CD4-positive, alpha-beta T cell (primary cell): ENCODE data around the gene GPR17. TPM values are rescaled to one million over a fixed set of nuclear protein-coding genes. Genes with fewer than 3 reads are reported as not detected.

Experiments
- ATAC-seq: fragments of 200-7000 bp; cut with Tn5 transposase; one replicate; pipeline ENCODE4 v1.10.0; 2022; ENCODE audit warnings: mild to moderate bottlenecking; ENCODE audit not compliant: poor library complexity
- CTCF ChIA-PET: fragments of 350-600 bp; sonication (Branson Sonifier 250); formaldehyde crosslinking; loops from one replicate; lab custom pipeline; 2021; ENCODE audit warnings: antibody characterized with exemption, inconsistent platforms; lab: Charles Lee
- POLR2A ChIA-PET: fragments of 350-600 bp; sonication (Branson Sonifier 250); formaldehyde crosslinking; loops from one replicate; lab custom pipeline; 2021; ENCODE audit warnings: antibody characterized with exemption, inconsistent platforms; lab: Charles Lee
- DNase-seq, 14 experiments: peaks; one replicate each; pipeline ENCODE4 v3.0.0-alpha.2; 2013 to 2020; ENCODE audit warnings: mixed read lengths in 2 of 14
- H3K27ac ChIP-seq, 2 donors: one replicate each; pipeline versions ENCODE4 v1.5.1 to v1.7.0; 2013; ENCODE audit warnings: low read length in 2 of 2, low read depth in 1 of 2, mild to moderate bottlenecking in 1 of 2
- H3K27me3 ChIP-seq, 2 experiments: 1 replicate in 1 of 2; 2 replicates in 1 of 2; pipeline versions ENCODE4 v1.6.1 to v1.7.0; 2013; ENCODE audit warnings: low read length in 2 of 2, control low read depth in 1 of 2, mild to moderate bottlenecking in 1 of 2, moderate library complexity in 1 of 2; ENCODE audit not compliant: insufficient read depth in 2 of 2, control insufficient read depth in 1 of 2
- H3K36me3 ChIP-seq: one replicate; pipeline ENCODE4 v1.6.1; 2013; ENCODE audit warnings: low read length, control low read depth; ENCODE audit not compliant: insufficient read depth
- H3K4me1 ChIP-seq: one replicate; pipeline ENCODE4 v1.6.1; 2013; ENCODE audit warnings: low read length, control low read depth; ENCODE audit not compliant: insufficient read depth
- H3K4me3 ChIP-seq: one replicate; pipeline ENCODE4 v1.5.1; 2013; ENCODE audit warnings: mild to moderate bottlenecking, low read length, moderate library complexity
- H3K9me3 ChIP-seq, 2 experiments: 1 replicate in 1 of 2; 2 replicates in 1 of 2; pipeline versions ENCODE4 v1.6.1 to v1.7.0; 2013; ENCODE audit warnings: low read length in 2 of 2, mild to moderate bottlenecking in 2 of 2, control low read depth in 1 of 2, moderate library complexity in 1 of 2; ENCODE audit not compliant: control insufficient read depth in 1 of 2, insufficient read depth in 1 of 2
- H3K27ac Mint-ChIP-seq: one replicate; pipeline ENCODE4 v1.8.0; 2020; ENCODE audit warnings: mixed read lengths
- H3K27me3 Mint-ChIP-seq: one replicate; pipeline ENCODE4 v1.8.0; 2021; ENCODE audit warnings: mixed read lengths
- H3K36me3 Mint-ChIP-seq: one replicate; pipeline ENCODE4 v1.8.0; 2021; ENCODE audit warnings: low read depth, mixed read lengths
- H3K4me1 Mint-ChIP-seq: one replicate; pipeline ENCODE4 v1.8.0; 2021; ENCODE audit warnings: low read depth, mixed read lengths
- H3K4me3 Mint-ChIP-seq: one replicate; pipeline ENCODE4 v1.8.0; 2020; ENCODE audit warnings: mild to moderate bottlenecking, mixed read lengths
- H3K9me3 Mint-ChIP-seq: one replicate; pipeline ENCODE4 v1.8.0; 2020; ENCODE audit warnings: mixed read lengths
- CTCF ChIP-seq: fragments of 200-600 bp; IDR thresholded peaks from one replicate; pipeline ENCODE4 v1.8.0; 2022; ENCODE audit warnings: antibody characterized with exemption, mild to moderate bottlenecking
- intact Hi-C, 2 experiments: fragments of 100-400 bp; cut with DNase I in 1 of 2; cut with micrococcal nuclease in 1 of 2; formaldehyde crosslinking; loops; one replicate each; pipeline versions ENCODE4 v1.15.1 to v1.9.0; 2023 to 2025; cut with DNase I, micrococcal nuclease
- total RNA-seq, 174 experiments: library from RNA in 2 of 174; stranded (reverse) in 2 of 174; gene quantifications; one replicate each; pipeline ENCODE4 v1.2.3 and lab custom pipeline; 2021 to 2026

The GPR17 gene
- total RNA-seq, 2 experiments from 2014 or later: not detected

- Histone ChIP-seq H3K27ac (no peak overlapping the region), H3K4me1 (peaks cover 69% of the 10 kb centered on the region), H3K27me3 (no peaks in the 10 kb centered on the region), H3K4me3 (no peak overlapping the region), H3K36me3 (no peaks in the 10 kb centered on the region), H3K9me3 (no peaks in the 10 kb centered on the region)
- peaks cover 51% of the 10 kb centered on the region for H3K4me1 Mint-ChIP-seq
- H3K36me3 Mint-ChIP-seq: no peaks in the 10 kb centered on the region
- H3K9me3 Mint-ChIP-seq: no peaks in the 10 kb centered on the region
- peak overlapping the region; percentile 20 for H3K4me3 Mint-ChIP-seq
- intact Hi-C loops: no loop called here
- ATAC-seq: peak; percentile 33
- H3K27me3 Mint-ChIP-seq: no peaks in the 10 kb centered on the region
- peak overlapping the region; percentile 94 for H3K27ac Mint-ChIP-seq
- TF ChIP-seq CTCF: no peak
- DNase-seq: peak in 1 of 14 experiments; percentile 36
- ChIA-PET POLR2A (interaction anchor here (1.0 to 1.3 kb wide), 2 partner anchors 69 to 106 kb away, joined by 4 to 5 read pairs; partner anchors contain the start of genes IWS1 and SFT2D3), CTCF (no interaction called here)
Measured at GRCh38 chr2:127632592-127633489, 13.1 kb upstream of the GPR17 start.

GRCh38 chr2:127633556-127634065 lies 12.3 kb upstream of the GPR17 start:
- no peaks in the 10 kb centered on the region for H3K36me3 Mint-ChIP-seq
- Histone ChIP-seq H3K27me3 (no peaks in the 10 kb centered on the region), H3K4me1 (peaks cover 76% of the 10 kb centered on the region), H3K4me3 (no peak overlapping the region), H3K36me3 (peaks cover 3% of the 10 kb centered on the region), H3K9me3 (no peaks in the 10 kb centered on the region), H3K27ac (no peak overlapping the region)
- POLR2A ChIA-PET: interaction anchor here (1.3 kb wide), 1 partner anchor 107 kb away, joined by 5 read pairs; the partner anchor contains the start of gene IWS1
- H3K9me3 Mint-ChIP-seq: no peaks in the 10 kb centered on the region
- H3K4me1 Mint-ChIP-seq: peaks cover 59% of the 10 kb centered on the region
- H3K27me3 Mint-ChIP-seq: no peaks in the 10 kb centered on the region
- H3K27ac Mint-ChIP-seq: peak overlapping the region; percentile 94
- intact Hi-C loops: no loop called here
- H3K4me3 Mint-ChIP-seq: peak overlapping the region; percentile 38
- CTCF ChIA-PET: no interaction called here
- ATAC-seq (no peak), DNase-seq (no peak)
- TF ChIP-seq CTCF: no peak

- ATAC-seq (no peak), DNase-seq (no peak)
- POLR2A ChIA-PET: no interaction called here
- Histone ChIP-seq H3K9me3 (no peaks in the 10 kb centered on the region), H3K27me3 (no peaks in the 10 kb centered on the region), H3K4me1 (peaks cover 82% of the 10 kb centered on the region), H3K4me3 (no peak overlapping the region), H3K36me3 (peaks cover 3% of the 10 kb centered on the region), H3K27ac (no peak overlapping the region)
- no peaks in the 10 kb centered on the region for H3K9me3 Mint-ChIP-seq
- no peaks in the 10 kb centered on the region for H3K36me3 Mint-ChIP-seq
- no peak for TF ChIP-seq CTCF
- peak overlapping the region; percentile 94 for H3K27ac Mint-ChIP-seq
- no peaks in the 10 kb centered on the region for H3K27me3 Mint-ChIP-seq
- CTCF ChIA-PET: no interaction called here
- intact Hi-C loops: no loop called here
- H3K4me3 Mint-ChIP-seq: peak overlapping the region; percentile 38
- H3K4me1 Mint-ChIP-seq: peaks cover 64% of the 10 kb centered on the region
Measured at GRCh38 chr2:127634066-127634617, 11.8 kb upstream of the GPR17 start.
